ENCODE measurements around the gene RASL12.
"Not testable (repeated sequence)": the region's sequence is repeated elsewhere in the genome, so short reads cannot be mapped to it uniquely, and the experiment has no call there.

RASL12 gene

DNA sequence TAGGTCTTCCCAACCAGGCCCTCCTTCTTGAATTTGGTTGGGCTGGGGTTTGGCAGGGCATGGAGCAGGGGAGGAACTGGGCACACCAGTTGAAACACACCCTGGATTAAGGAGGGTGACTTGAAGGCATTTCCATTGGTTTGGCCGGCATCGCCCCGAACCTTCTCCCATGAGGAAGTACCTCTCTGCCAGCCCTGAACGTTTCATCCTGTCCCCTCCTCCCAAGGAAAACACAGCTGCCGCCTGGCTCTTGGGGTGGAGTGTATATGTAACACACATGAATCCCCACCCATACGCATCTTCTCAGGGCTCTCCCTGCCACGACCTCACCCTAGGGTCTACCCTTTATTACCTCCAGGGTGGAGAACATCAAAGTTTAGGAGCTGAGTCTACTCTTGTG, 32.7 kb upstream of the RASL12 start:
- TF ChIP-seq POLR2AphosphoS5 (IDR thresholded peaks at IDR 0.05; ENCODE audit: low read depth) (no peak), GABPA (IDR thresholded peaks at IDR 0.05; ENCODE audit: low read depth) (no peak), SPI1 (IDR thresholded peaks at IDR 0.05; ENCODE audit: borderline replicate concordance, low read depth) (no peak)
- TF ChIP-seq, protein P1, sequence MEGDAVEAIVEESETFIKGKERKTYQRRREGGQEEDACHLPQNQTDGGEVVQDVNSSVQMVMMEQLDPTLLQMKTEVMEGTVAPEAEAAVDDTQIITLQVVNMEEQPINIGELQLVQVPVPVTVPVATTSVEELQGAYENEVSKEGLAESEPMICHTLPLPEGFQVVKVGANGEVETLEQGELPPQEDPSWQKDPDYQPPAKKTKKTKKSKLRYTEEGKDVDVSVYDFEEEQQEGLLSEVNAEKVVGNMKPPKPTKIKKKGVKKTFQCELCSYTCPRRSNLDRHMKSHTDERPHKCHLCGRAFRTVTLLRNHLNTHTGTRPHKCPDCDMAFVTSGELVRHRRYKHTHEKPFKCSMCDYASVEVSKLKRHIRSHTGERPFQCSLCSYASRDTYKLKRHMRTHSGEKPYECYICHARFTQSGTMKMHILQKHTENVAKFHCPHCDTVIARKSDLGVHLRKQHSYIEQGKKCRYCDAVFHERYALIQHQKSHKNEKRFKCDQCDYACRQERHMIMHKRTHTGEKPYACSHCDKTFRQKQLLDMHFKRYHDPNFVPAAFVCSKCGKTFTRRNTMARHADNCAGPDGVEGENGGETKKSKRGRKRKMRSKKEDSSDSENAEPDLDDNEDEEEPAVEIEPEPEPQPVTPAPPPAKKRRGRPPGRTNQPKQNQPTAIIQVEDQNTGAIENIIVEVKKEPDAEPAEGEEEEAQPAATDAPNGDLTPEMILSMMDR (IDR thresholded peaks at IDR 0.05; ENCODE audit: insufficient read depth, low read length), result no peak
- TF ChIP-seq, protein P2, sequence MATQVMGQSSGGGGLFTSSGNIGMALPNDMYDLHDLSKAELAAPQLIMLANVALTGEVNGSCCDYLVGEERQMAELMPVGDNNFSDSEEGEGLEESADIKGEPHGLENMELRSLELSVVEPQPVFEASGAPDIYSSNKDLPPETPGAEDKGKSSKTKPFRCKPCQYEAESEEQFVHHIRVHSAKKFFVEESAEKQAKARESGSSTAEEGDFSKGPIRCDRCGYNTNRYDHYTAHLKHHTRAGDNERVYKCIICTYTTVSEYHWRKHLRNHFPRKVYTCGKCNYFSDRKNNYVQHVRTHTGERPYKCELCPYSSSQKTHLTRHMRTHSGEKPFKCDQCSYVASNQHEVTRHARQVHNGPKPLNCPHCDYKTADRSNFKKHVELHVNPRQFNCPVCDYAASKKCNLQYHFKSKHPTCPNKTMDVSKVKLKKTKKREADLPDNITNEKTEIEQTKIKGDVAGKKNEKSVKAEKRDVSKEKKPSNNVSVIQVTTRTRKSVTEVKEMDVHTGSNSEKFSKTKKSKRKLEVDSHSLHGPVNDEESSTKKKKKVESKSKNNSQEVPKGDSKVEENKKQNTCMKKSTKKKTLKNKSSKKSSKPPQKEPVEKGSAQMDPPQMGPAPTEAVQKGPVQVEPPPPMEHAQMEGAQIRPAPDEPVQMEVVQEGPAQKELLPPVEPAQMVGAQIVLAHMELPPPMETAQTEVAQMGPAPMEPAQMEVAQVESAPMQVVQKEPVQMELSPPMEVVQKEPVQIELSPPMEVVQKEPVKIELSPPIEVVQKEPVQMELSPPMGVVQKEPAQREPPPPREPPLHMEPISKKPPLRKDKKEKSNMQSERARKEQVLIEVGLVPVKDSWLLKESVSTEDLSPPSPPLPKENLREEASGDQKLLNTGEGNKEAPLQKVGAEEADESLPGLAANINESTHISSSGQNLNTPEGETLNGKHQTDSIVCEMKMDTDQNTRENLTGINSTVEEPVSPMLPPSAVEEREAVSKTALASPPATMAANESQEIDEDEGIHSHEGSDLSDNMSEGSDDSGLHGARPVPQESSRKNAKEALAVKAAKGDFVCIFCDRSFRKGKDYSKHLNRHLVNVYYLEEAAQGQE (IDR thresholded peaks at IDR 0.05; ENCODE audit: insufficient replicate concordance, low read depth), result no peak
- Histone ChIP-seq H3K4me3 (replicated peaks; ENCODE audit: insufficient read depth, low read length) (no peak overlapping the region), H3K27me3 (ENCODE audit: insufficient read depth, poor library complexity, severe bottlenecking) (no peaks in the 10 kb centered on the region), H3K27ac (replicated peaks) (no peak overlapping the region)
- no peak for DNase-seq (ENCODE audit: low read depth in 1 of 2, low spot score in 1 of 2)

DNA sequence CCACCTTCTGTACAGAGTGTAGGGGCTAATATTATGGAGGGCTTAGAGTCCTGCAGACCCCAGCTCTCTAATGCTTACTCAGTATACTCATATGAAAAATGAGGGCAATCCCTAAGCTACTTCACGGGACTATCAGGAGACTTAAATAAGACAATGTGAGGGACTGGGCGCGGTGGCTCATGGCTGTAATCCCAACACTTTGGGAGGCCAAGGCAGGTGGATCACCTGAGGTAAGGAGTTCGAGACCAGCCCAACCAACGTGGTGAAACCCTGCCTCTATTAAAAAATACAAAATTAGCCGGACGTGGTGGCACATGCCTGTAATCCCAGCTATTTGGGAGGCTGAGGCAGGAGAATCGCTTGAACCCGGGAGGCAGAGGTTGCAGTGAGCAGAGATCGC, 32.0 kb upstream of the RASL12 start:
- not testable (repeated sequence) for H3K4me3 ChIP-seq (replicated peaks; ENCODE audit: insufficient read depth, low read length); H3K27me3 ChIP-seq (ENCODE audit: insufficient read depth, poor library complexity, severe bottlenecking); H3K27ac ChIP-seq (replicated peaks); DNase-seq (ENCODE audit: low read depth in 1 of 2, low spot score in 1 of 2)

DNA sequence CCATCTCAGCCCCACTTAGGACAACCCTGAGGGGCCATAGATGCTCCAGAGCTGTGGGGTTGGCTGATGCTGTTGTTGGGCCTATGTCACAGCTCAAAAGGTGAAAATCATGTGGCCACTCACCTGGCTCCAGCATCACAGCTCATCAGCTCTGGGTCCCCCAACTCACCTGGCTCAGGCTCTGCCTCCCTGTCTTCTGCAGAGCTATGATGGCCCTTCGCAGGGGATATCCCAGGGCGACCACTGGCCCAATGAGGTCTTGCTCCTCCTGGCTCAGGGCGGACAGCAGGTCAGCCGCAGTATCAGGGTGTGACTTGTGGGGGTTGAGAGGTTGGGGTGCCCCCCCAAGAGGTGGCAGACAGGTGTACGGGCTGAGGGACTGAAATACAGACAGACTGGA, 31.5 kb upstream of the RASL12 start:
- TF ChIP-seq POLR2AphosphoS5 (IDR thresholded peaks at IDR 0.05; ENCODE audit: low read depth), result no peak
- TF ChIP-seq GABPA (IDR thresholded peaks at IDR 0.05; ENCODE audit: low read depth), result no peak
- TF ChIP-seq, protein P1 (IDR thresholded peaks at IDR 0.05; ENCODE audit: insufficient read depth, low read length), result no peak
- TF ChIP-seq, protein P2 (IDR thresholded peaks at IDR 0.05; ENCODE audit: insufficient replicate concordance, low read depth), result no peak
- H3K27ac ChIP-seq (replicated peaks), result no peak overlapping the region
- no peak for DNase-seq (ENCODE audit: low read depth in 1 of 2, low spot score in 1 of 2)

DNA sequence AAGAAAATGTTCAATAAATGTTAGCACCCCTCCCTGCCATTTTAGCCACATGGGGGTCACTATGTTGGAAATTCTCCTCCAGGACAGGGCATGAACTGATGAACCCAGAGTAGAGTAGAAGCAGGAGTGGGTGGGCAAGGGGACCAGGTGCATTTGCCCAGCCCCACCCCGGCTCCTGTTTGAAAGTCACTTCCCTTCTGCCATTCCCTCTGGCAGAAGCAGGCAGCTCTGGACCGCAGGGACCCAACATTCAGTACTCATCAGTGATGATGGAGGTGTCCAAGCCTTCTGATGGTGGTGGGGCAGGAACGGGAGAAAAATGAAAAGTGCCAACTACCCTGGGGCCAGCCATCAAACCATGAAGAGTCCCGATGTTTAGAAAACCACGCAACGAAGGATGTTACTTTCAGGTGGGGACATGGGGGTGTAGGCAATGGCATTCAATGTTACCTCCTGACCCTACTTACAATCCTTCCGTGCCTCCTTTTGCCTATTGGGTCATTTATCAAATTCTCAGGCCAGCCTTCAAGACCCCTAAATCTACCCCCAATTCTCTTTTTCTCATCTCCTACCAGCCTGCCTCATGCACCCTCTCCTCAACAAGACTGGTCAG, 30.0 kb upstream of the RASL12 start:
- Histone ChIP-seq H3K4me3 (replicated peaks; ENCODE audit: insufficient read depth, low read length) (no peak overlapping the region), H3K27ac (replicated peaks) (no peak overlapping the region), H3K27me3 (ENCODE audit: insufficient read depth, poor library complexity, severe bottlenecking) (no peaks in the 10 kb centered on the region)
- no peak for DNase-seq (ENCODE audit: low read depth in 1 of 2, low spot score in 1 of 2)
- TF ChIP-seq POLR2AphosphoS5 (IDR thresholded peaks at IDR 0.05; ENCODE audit: low read depth) (no peak), SPI1 (IDR thresholded peaks at IDR 0.05; ENCODE audit: borderline replicate concordance, low read depth) (no peak), GABPA (IDR thresholded peaks at IDR 0.05; ENCODE audit: low read depth) (no peak)
- TF ChIP-seq, protein P2 (IDR thresholded peaks at IDR 0.05; ENCODE audit: insufficient replicate concordance, low read depth), result no peak
- TF ChIP-seq, protein P1 (IDR thresholded peaks at IDR 0.05; ENCODE audit: insufficient read depth, low read length), result no peak

More for the DNA sequence above, 31.5 kb upstream of the RASL12 start:
- no peaks in the 10 kb centered on the region for H3K27me3 ChIP-seq (ENCODE audit: insufficient read depth, poor library complexity, severe bottlenecking)
- no peak overlapping the region for H3K4me3 ChIP-seq (replicated peaks; ENCODE audit: insufficient read depth, low read length)
